GM19043 (cell line): ENCODE measurements around the gene CXCR4.

Source experiments
- ATAC-seq: cut with Tn5 transposase; IDR thresholded peaks from one replicate; pipeline ENCODE4 v1.9.1; 2021; ENCODE audit warnings: low read depth; ENCODE audit not compliant: unreplicated experiment

CXCR4 gene

DNA sequence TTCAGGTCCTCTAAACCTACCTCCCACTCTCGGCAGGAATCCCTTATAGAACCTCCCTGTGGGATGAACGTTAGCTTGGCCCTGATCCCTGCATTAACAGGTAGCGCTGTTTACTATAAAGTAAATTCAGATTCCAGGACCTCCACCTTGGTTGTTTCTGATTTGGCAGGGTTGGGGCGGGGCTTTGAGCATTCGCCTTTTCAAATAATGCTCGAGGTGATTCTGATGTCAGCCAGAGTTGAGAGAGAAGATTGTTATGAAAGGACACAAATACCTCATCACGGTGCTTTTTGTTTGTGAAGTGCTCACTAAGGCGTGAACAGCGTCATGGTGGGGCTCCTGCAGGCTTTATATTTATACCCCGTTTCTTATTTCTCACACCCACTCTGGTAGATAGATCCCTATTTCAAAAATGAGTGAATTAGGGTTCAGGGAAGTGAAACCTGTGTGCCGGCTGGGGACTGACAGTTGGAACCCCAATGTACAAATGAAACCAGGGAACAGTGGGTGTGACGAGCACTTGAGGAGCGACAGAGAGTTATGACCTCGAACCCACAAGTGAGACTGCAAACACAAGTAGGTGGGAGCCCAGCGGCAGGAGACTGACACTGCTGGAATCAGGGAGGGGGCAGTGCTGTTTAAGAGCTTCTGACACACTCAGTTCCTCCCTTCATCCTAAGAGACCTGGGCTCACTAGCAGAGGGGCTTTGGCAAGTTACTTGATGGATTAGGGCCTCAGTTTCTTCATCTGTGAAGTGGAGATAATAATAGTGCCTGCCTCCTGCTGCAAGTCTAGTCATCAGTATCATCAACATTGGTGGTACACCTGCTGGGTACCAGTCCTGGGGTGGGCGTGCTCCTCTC is 14.2 kb upstream of the CXCR4 start:
- peak; percentile 67 for ATAC-seq

- ATAC-seq: no peak
Measured at GRCh38 chr2:136131484-136131960, 13.6 kb upstream of the CXCR4 start.

DNA sequence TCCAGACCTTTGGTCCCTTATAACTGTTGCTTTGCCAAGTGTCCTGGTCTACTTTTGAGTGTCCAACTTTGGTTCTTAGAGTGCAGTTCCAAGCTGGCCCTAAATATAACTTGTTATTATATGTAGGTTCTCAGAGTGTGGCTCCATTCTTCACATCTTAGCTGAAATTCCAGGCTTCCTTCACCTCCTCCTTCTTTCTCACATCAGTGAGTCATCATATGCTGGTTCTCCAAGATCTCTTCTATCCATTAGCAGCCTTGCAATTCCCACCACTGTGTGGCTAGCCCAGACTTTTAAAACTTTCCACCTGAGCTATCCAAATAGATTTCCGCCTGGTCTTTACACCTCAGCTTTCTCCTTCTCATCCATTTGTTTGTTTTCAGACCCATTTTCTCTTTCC is 12.6 kb upstream of the CXCR4 start:
- ATAC-seq: no peak

DNA sequence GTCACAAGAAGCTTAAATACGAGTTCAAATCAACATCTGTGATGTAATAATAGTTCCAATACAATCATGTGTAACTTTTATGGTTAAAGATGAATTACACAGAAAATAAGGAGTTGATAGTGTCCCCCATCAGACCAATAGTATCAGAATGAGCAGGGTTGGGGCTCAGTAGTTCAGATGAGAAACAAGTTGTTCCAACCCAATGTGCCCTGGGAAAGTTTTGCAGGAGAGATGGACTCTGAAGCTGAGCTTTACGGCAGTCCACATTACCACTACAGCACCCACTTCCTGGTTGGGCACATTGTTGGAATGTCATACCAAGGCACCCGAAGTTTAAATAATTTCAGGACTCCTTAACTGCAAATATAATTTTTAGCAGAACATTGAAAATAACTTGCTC is 12.1 kb upstream of the CXCR4 start:
- no peak for ATAC-seq

GRCh38 chr2:136129601-136130000 is 11.7 kb upstream of the CXCR4 start:
- ATAC-seq: no peak

DNA sequence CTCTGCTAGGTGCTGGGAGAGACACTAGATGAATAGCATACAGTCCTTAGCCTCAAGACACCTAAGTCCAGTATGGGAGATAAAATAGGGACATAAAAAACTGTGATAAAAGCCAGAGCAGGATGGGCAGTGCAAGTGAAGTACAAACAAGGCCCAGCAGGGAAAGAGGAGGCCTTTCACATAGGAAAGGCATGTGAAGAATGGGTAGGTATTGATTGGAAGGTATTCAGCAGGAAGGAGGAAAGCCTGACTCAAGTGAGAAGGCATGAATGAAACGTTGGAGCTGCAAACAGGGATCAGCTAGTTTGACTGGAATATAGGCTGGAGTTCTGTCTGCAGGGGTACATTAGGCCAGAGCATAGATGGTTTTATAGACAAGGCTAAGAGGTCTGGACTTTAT is 11.0 kb upstream of the CXCR4 start:
- ATAC-seq: no peak

DNA sequence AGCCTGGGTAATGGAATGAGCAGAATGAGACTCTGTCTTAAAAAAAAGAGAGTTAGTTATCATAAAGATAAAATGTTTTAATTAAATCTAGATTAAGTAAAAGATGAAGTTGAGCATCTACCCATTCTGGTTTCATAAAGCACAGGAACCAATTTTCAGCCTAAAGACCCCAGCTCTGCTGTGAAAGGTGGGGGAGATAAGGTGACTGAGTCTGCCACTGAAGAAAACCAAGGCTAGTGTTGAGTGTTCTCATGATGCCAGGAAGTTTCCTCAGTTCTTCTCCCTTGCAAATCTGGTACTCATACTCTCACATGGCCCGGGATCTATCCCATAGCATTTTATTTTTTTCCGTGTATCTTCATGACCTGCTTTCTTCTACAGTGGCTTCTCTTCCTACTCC is 10.4 kb upstream of the CXCR4 start:
- no peak for ATAC-seq

DNA sequence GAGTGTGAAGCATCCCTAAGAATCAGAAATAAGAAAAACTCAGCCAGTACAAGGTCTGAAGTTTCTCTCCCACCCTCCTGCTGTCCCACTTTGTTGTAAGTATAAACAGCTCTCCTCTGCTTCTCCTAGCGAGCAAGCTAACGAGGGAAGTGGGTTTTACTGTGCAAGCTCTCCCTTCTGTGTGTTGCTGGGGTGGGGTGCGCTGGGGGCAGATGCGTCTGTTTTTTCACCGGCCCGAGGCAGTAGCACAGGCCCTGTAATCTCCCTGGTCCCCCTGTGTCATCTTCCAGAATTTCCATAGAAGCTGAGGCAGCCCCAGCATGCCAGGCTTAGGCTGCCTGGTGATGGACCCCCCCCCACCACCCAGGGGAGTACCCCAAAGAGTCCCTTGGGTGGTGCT is 9.4 kb upstream of the CXCR4 start:
- no peak for ATAC-seq

DNA sequence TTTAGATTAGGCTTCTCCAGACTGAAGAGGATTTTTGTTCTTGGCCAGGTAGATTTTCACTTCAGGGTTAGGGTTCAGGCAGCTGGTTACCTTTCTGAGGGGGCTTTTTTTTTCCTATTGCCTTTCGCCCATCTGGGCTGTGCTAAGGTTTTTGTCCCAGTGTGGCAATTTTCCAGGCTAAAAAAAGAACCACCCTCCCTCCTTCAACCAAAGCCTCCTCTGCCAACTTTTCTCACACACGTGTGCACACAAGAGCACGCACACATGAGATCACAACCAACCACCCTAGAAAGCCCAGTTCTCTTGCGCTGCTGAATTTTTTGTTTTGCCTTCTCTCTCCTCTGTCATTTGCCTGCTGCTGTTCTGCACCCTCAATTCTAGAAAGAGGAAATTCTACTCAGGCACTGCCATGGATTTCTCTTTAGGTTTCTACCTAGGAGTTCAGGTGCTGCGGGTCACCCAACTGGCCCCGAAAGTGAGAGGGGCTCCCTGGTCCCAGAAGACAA is 8.5 kb upstream of the CXCR4 start:
- ATAC-seq: no peak

DNA sequence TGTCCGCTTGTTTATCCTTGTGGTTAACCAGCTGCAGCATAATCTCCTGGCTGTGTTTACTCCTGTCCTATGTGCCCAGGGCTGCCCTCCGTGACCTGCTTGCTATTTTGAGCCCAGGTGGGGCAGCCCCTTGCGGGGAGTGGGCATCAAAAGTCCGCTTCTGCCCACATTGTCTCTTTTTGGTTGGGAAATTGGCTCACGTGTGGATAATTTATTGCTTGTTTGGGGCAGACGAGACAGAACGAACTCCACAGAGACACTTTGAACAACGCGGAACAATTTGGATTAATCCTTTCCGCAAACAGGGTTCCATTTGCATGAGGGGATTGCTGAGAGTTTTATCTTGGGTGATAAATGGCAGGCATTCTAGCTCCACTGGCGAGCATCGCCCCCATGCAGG is 8.1 kb upstream of the CXCR4 start:
- no peak for ATAC-seq

DNA sequence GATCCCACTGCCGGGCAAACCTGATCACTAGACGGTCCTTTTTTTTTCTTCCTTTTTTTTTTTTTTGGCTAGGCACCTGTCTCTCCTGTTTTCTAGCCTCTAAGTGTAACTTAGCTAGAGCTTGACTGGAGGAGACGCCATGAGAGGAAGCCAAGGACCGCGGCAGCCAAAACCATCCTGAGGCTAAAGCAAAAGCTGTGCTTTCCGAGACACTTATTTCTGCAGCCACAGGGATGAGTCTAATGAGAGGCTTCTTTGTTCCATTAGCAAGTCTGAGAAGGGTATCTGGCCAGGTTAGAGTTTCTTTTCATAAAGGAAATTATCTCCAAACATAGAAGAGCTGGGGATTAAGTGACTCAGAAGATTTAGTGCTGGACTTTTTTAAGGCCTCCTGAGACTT is 7.3 kb upstream of the CXCR4 start:
- no peak for ATAC-seq

GRCh38 chr2:136124805-136125204 is 6.9 kb upstream of the CXCR4 start:
- ATAC-seq: no peak

DNA sequence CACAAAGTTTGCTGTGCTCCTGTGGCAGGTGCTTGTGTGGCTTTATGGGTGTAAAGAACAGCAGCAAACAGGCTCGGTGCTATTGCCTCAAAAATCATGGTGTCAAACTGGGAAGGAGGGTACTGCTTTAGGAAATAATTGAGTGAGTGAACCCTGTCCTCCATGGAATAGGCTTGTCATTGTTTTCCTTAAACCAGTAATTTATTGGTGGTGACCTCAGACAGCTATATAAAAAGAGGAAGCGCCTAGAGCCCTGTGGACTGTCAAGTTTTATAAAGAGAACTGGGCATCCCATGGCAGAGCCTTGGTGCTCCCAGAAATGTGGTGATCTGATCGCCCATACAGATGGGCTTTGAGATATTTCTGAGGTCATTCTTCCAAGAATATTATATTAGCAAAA is 4.7 kb upstream of the CXCR4 start:
- no peak for ATAC-seq

- no peak for ATAC-seq
Measured at GRCh38 chr2:136121204-136121910, 3.4 kb upstream of the CXCR4 start.

GRCh38 chr2:136119717-136120675 is 2.0 kb upstream of the CXCR4 start:
- ATAC-seq: no peak

- no peak for ATAC-seq
Measured at GRCh38 chr2:136118819-136119716, 1.1 kb upstream of the CXCR4 start.

DNA sequence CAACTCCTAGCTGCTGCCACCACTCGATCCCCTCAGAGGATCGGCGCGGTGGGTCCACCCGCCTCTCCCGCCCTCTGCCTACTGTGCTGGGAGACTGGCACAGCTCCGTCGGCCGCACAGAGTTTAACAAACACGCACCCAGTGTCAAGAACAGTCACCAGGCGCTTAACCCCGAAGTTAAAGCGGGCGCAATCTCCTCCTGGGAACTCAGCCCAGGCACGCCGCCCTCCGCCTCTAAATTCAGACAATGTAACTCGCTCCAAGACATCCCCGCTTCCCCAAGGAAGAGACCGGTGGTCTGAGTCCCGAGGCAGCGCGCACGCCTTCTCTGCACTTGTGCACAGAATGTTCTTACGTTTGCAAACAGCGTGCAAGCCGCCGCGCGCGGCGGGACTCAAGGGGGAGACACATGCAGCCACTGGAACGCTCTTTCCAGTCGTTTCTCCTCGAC is 533 bp downstream of the CXCR4 start:
- ATAC-seq: peak; percentile 9

GRCh38 chr2:136116813-136117390 is 1.0 kb downstream of the CXCR4 start:
- peak; percentile 41 for ATAC-seq

DNA sequence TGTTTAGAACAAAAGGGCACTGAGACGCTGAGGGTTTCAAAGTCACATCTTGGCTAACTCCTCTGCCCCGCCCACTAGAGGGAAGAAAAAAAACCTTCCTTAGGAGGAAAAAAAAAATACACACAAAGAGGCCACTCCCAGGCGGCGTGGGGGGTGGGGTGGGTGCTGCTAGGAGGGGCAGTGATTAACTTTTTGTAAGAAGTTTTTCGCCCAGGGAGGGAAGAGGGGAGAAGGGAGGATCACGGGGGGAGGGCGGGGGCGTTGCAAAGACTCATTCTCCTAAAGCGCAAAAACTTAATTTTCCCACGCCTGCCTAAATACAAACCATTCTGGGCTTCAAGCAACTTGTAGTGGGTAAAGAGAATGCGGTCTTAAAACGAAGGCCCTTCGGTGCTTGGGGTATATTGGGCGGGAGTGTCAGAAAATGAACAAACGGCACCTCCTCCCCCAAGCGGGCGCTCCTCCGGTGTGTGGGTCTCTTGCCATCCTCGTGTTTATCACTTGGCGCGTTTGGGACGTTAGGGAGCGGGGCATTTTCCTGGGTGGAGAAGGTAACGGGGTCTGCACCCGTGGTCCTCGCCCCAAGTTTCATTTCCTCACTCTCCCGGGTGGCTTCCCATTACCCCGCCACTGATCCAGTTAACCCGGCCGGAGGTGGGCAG is 1.7 kb downstream of the CXCR4 start:
- ATAC-seq: peak; percentile 13
